GM12878 (cell line): ENCODE measurements around the gene DOK7. TPM values are rescaled to one million over a fixed set of nuclear protein-coding genes. Genes with fewer than 3 reads are reported as not detected.

Experiments
- ATAC-seq: fragments of 200-7000 bp; cut with Tn5 transposase; 3 replicates; pipeline ENCODE4 v1.9.1; 2020; ENCODE audit warnings: mild to moderate bottlenecking, moderate library complexity
- BruUV-seq: library from RNA; stranded (reverse); fragments of 400-500 nt; replicated peaks from 2 replicates; lab custom pipeline; 2021; lab: Mats Ljungman, UMichigan
- CTCF ChIA-PET: fragments of 300-600 bp; sonication (Branson Sonifier 250); formaldehyde crosslinking; extraction: SDS; loops from one replicate; lab custom pipeline; 2021; ENCODE audit warnings: inconsistent platforms; lab: Yijun Ruan, JAX
- POLR2A ChIA-PET: fragments of 350-600 bp; formaldehyde crosslinking; extraction: SDS; loops from one replicate; lab custom pipeline; 2021; ENCODE audit warnings: inconsistent platforms; lab: Charles Lee
- RAD21 ChIA-PET: fragments of 300-600 bp; sonication (Branson Sonifier 250); formaldehyde crosslinking; loops from one replicate; lab custom pipeline; 2023; ENCODE audit warnings: antibody characterized with exemption; ENCODE audit not compliant: unreplicated experiment; lab: Charles Lee
- SMC1A ChIA-PET: fragments of 300-600 bp; sonication (Branson Sonifier 250); formaldehyde crosslinking; loops from one replicate; lab custom pipeline; 2023; ENCODE audit not compliant: unreplicated experiment, uncharacterized antibody; lab: Charles Lee
- DNase-seq: peaks from one replicate; pipeline ENCODE4 v3.0.0-alpha.2; 2011; ENCODE audit warnings: low read depth, low spot score
- FAIRE-seq: peaks from 3 replicates; lab custom pipeline; 2011; peaks lifted over from hg19 to GRCh38; lab: Jason Lieb, UNC
- H2AFZ ChIP-seq: 2 replicates; pipeline ENCODE4 v1.6.0; 2011; ENCODE audit warnings: low read depth, low read length, control low read depth; ENCODE audit not compliant: control insufficient read depth
- H3K27ac ChIP-seq: 2 replicates; pipeline ENCODE4 v1.5.1; 2011; ENCODE audit warnings: control low read depth; ENCODE audit not compliant: control insufficient read depth, insufficient read depth
- H3K27me3 ChIP-seq, 2 experiments: replicated peaks in 1 of 2; 2 replicates each; pipeline versions ENCODE4 v1.6.0 to v1.6.1; 2011; ENCODE audit warnings: low read length in 1 of 2; ENCODE audit not compliant: control insufficient read depth in 2 of 2, insufficient read depth in 2 of 2
- H3K36me3 ChIP-seq, 2 experiments: 2 replicates each; pipeline ENCODE4 v1.5.1; 2011; ENCODE audit warnings: low read length in 1 of 2; ENCODE audit not compliant: control insufficient read depth in 2 of 2, insufficient read depth in 2 of 2
- H3K4me1 ChIP-seq: 2 replicates; pipeline ENCODE4 v1.6.1; 2011; ENCODE audit warnings: mild to moderate bottlenecking, low read length, moderate library complexity, mixed read lengths; ENCODE audit not compliant: control insufficient read depth, insufficient read depth
- H3K4me2 ChIP-seq: 2 replicates; pipeline ENCODE4 v1.6.0; 2011; ENCODE audit warnings: control low read depth; ENCODE audit not compliant: control insufficient read depth, insufficient read depth
- H3K4me3 ChIP-seq: fragments of 200-600 bp; sonication (generic); 2 replicates; pipeline ENCODE4 v1.5.1; 2016
- H3K79me2 ChIP-seq: 2 replicates; pipeline ENCODE4 v1.6.0; 2011; ENCODE audit warnings: low read length; ENCODE audit not compliant: control insufficient read depth, insufficient read depth
- H3K9ac ChIP-seq: 2 replicates; pipeline ENCODE4 v1.8.0; 2011; ENCODE audit warnings: low read length, control low read depth, mixed read lengths; ENCODE audit not compliant: control insufficient read depth, insufficient read depth
- H3K9me3 ChIP-seq: replicated peaks from 3 replicates; pipeline ENCODE4 v1.5.1; 2011; ENCODE audit warnings: mild to moderate bottlenecking, low read length; ENCODE audit not compliant: control insufficient read depth, insufficient read depth
- H4K20me1 ChIP-seq: 2 replicates; pipeline ENCODE4 v1.6.0; 2011; ENCODE audit not compliant: control insufficient read depth, insufficient read depth
- JUND ChIP-seq: IDR thresholded peaks from 2 replicates; pipeline ENCODE4 v1.6.1; 2012; ENCODE audit warnings: low read depth, mild to moderate bottlenecking, low read length, improper control_type of control experiment, moderate library complexity
- LARP7 ChIP-seq: fragments of 450-650 bp; IDR thresholded peaks from 2 replicates; pipeline ENCODE4 v1.6.1; 2017; ENCODE audit warnings: mild to moderate bottlenecking
- MEF2B ChIP-seq: fragments of 450-650 bp; IDR thresholded peaks from 2 replicates; pipeline ENCODE4 v1.6.1; 2018; ENCODE audit warnings: mild to moderate bottlenecking, moderate library complexity; ENCODE audit not compliant: partially characterized antibody, poor library complexity, severe bottlenecking
- PML ChIP-seq: IDR thresholded peaks from 2 replicates; pipeline ENCODE4 v1.6.1; 2012; ENCODE audit warnings: low read length, inconsistent platforms
- POLR2AphosphoS5 ChIP-seq: IDR thresholded peaks from 2 replicates; pipeline ENCODE4 v1.6.1; 2011; ENCODE audit warnings: mild to moderate bottlenecking, low read length, inconsistent platforms
- POU2F2 ChIP-seq: IDR thresholded peaks from 3 replicates; pipeline ENCODE4 v1.6.1; 2011; ENCODE audit warnings: low read depth, mild to moderate bottlenecking, low read length, borderline replicate concordance
- RB1 ChIP-seq: fragments of 450-650 bp; formaldehyde crosslinking; IDR thresholded peaks from 2 replicates; pipeline ENCODE4 v1.6.1; 2017; ENCODE audit warnings: mild to moderate bottlenecking, borderline replicate concordance
- SIN3A ChIP-seq: IDR thresholded peaks from 2 replicates; pipeline ENCODE4 v1.6.1; 2012; ENCODE audit warnings: low read depth, low read length, improper control_type of control experiment
- SMAD1 ChIP-seq: fragments of 450-650 bp; IDR thresholded peaks from 2 replicates; pipeline ENCODE4 v1.6.1; 2018; ENCODE audit warnings: mild to moderate bottlenecking, low read depth; ENCODE audit not compliant: partially characterized antibody
- SMAD5 ChIP-seq: IDR thresholded peaks from 2 replicates; pipeline ENCODE4 v1.6.1; 2016; ENCODE audit warnings: antibody characterized with exemption, low read depth
- SREBF1 ChIP-seq: IDR thresholded peaks from 2 replicates; pipeline ENCODE4 v1.6.1; 2012; ENCODE audit warnings: mild to moderate bottlenecking, low read length
- SREBF2 ChIP-seq: IDR thresholded peaks from 2 replicates; pipeline ENCODE4 v1.6.1; 2012; ENCODE audit warnings: mild to moderate bottlenecking, low read length
- STAT3 ChIP-seq: IDR thresholded peaks from 2 replicates; pipeline ENCODE4 v1.6.1; 2011; ENCODE audit warnings: low read depth, low read length, improper control_type of control experiment
- TCF3 ChIP-seq: IDR thresholded peaks from 2 replicates; pipeline ENCODE4 v1.6.1; 2012; ENCODE audit warnings: low read depth, mild to moderate bottlenecking, low read length, borderline replicate concordance; ENCODE audit not compliant: insufficient read depth
- TCF7 ChIP-seq: IDR thresholded peaks from 2 replicates; pipeline ENCODE4 v1.6.1; 2014; ENCODE audit warnings: antibody characterized with exemption, borderline replicate concordance
- ZZZ3 ChIP-seq: IDR thresholded peaks from 2 replicates; pipeline ENCODE4 v1.6.1; 2011; ENCODE audit warnings: low read depth; ENCODE audit not compliant: control insufficient read depth, insufficient read length
- WGBS: methylation state at CpG from one replicate; pipeline ENCODE4 v1.1.6; 2016; ENCODE audit warnings: low lambda C conversion rate; ENCODE audit not compliant: insufficient replicate concordance, insufficient coverage; ENCODE audit errors: missing lambda C conversion rate; 5-methylcytosine and 5-hydroxymethylcytosine counted together
- in situ Hi-C: fragments of 300-500 bp; cut with MboI; formaldehyde crosslinking; loops from 9 replicates; pipeline ENCODE4 v1.14.3; 2018; ENCODE audit warnings: mixed read lengths
- intact Hi-C: fragments of 100-400 bp; cut with micrococcal nuclease; formaldehyde crosslinking; loops from one replicate; pipeline ENCODE4 v1.14.2; 2022; ENCODE audit not compliant: unreplicated experiment
- polyA plus RNA-seq, 11 experiments: library from polyadenylated mRNA; depleted of rRNA in 4 of 11; unstranded in 6 of 11; stranded (reverse) in 5 of 11; fragments of >200 nt; fragmentation: Nextera tagmentation in 4 of 11; fragmentation: Illumina TruSeq in 1 of 11; extraction: Ambion mirVana in 4 of 11; extraction: Trizol in 1 of 11; gene quantifications; 1 replicate in 1 of 11; 2 replicates in 10 of 11; pipeline versions ENCODE4 v1.2.1 to v1.2.3, GENCODE V29; 2011 to 2016; ENCODE audit warnings: inconsistent platforms in 2 of 11, missing spikeins in 2 of 11, low read depth in 1 of 11
- total RNA-seq, 4 experiments: library from RNA; depleted of rRNA in 3 of 4; stranded (reverse); fragments of >200 nt in 3 of 4; fragmentation: Illumina TruSeq in 1 of 4; extraction: Trizol in 1 of 4; gene quantifications; 2 replicates each; pipeline versions ENCODE4 v1.2.1 to v1.2.3, GENCODE V29; 2013 to 2021
- TF ChIP-seq, protein P1 (sequence below): fragments of 450-650 bp; formaldehyde crosslinking; IDR thresholded peaks from 2 replicates; pipeline ENCODE4 v1.4.0; 2022; ENCODE audit warnings: mild to moderate bottlenecking, moderate library complexity

DOK7 gene
- total and polyA plus RNA-seq, 10 of the 15 experiments (the other 5 are each of a cell fraction or from before 2014, with no cell fraction given) = 0.04 to 0.46 (median 0.18) TPM; not detected in 4

DNA sequence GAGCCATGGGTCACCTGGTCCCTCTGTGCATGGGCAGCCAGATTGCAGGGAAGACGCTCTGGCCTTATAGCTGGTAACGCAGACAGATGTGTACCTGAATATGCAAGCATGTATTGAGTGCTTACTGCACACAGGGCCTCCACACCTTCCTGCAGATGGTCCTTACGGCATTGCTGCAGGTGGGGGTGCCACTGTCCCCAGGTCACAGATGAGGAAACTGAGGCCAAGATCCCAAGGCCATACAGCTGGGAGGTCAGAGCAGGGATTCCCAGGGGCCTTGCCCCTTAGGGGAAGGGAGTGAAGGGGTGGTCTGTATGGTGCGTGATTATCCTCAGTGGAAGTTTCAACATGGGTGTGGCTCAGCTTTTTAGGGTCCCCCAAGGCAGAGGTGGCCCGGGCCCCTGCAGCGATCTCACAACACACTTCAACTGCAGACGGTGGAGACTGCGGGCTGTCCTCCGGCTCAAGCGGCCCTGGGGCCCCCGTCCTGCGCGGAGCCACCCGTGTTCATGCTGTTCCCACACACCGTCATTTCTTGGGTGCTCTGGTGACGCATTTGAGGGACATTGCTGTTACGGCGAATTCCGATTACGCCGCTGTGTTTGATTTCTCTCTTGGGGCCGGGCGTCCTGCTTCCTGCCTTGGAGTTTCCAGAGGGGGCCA is 8.1 kb downstream of the DOK7 start:
- TF ChIP-seq RB1 (no peak), PML (no peak), SMAD1 (no peak), TCF7 (no peak), LARP7 (no peak), SREBF2 (no peak), MEF2B (no peak), POU2F2 (no peak), TCF3 (no peak), ZZZ3 (no peak), STAT3 (no peak), POLR2AphosphoS5 (no peak), SMAD5 (no peak), JUND (no peak), SIN3A (no peak), SREBF1 (no peak)
- TF ChIP-seq, protein P1, sequence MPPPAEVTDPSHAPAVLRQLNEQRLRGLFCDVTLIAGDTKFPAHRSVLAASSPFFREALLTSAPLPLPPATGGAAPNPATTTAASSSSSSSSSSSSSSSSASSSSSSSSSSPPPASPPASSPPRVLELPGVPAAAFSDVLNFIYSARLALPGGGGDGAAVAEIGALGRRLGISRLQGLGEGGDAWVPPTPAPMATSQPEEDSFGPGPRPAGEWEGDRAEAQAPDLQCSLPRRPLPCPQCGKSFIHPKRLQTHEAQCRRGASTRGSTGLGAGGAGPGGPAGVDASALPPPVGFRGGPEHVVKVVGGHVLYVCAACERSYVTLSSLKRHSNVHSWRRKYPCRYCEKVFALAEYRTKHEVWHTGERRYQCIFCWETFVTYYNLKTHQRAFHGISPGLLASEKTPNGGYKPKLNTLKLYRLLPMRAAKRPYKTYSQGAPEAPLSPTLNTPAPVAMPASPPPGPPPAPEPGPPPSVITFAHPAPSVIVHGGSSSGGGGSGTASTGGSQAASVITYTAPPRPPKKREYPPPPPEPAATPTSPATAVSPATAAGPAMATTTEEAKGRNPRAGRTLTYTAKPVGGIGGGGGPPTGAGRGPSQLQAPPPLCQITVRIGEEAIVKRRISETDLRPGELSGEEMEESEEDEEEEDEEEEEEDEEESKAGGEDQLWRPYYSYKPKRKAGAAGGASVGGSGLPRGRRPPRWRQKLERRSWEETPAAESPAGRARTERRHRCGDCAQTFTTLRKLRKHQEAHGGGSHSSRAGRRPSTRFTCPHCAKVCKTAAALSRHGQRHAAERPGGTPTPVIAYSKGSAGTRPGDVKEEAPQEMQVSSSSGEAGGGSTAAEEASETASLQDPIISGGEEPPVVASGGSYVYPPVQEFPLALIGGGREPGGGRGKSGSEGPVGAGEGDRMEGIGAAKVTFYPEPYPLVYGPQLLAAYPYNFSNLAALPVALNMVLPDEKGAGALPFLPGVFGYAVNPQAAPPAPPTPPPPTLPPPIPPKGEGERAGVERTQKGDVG (CRISPR knock-in tag) = no peak
- DNase-seq = no peak
- Histone ChIP-seq H3K27ac (no peak overlapping the region), H3K27me3 (no peaks in the 10 kb centered on the region; a peak in 1 of 4 replicates), H4K20me1 (no peaks in the 10 kb centered on the region), H3K9me3 (no peaks in the 10 kb centered on the region; the same call in 2 of the 3 replicates), H2AFZ (no peak overlapping the region), H3K4me3 (no peak overlapping the region), H3K9ac (no peak overlapping the region), H3K79me2 (no peaks in the 10 kb centered on the region), H3K36me3 (no peaks in the 10 kb centered on the region), H3K4me2 (no peak overlapping the region), H3K4me1 (no peaks in the 10 kb centered on the region)
- in situ Hi-C loops = no loop called here
- RAD21 ChIA-PET = no interaction called here
- POLR2A ChIA-PET = no interaction called here
- WGBS = 60% methylated on average over 23 of the region's 23 CpGs
- CTCF ChIA-PET = interaction anchor here (2.2 kb wide), 1 partner anchor 9 kb away, joined by 5 read pairs; no protein-coding TSS in a partner anchor
- no TSS peak for BruUV-seq
- FAIRE-seq = no peak
- SMC1A ChIA-PET = no interaction called here
- intact Hi-C loops = no loop called here
- no peak for ATAC-seq
